Hematopoietic multipotent progenitor cell treated with erythropoietin and hydrocortisone succinate and interleukin-3 and kit ligand, for 8 days (in vitro differentiated cells): ENCODE data around the gene ARHGAP4.
A peak's percentile ranks its signal among the peaks of the same experiment; 100 is the strongest.

Experiments used
- DNase-seq: peaks from one replicate; pipeline ENCODE4 v3.0.0-alpha.2; 2015

ARHGAP4 gene

GRCh38 chrX:153961292-153961691, 35.2 kb upstream of the ARHGAP4 start:
- no peak for DNase-seq

- DNase-seq = no peak
Measured at GRCh38 chrX:153960786-153961185, 34.7 kb upstream of the ARHGAP4 start.

- no peak for DNase-seq
Measured at GRCh38 chrX:153960077-153960476, 34.0 kb upstream of the ARHGAP4 start.

GRCh38 chrX:153959649-153960048, 33.6 kb upstream of the ARHGAP4 start:
- DNase-seq = no peak

- DNase-seq = no peak
Measured at GRCh38 chrX:153958605-153959004, 32.5 kb upstream of the ARHGAP4 start.

- no peak for DNase-seq
Measured at GRCh38 chrX:153957224-153957623, 31.2 kb upstream of the ARHGAP4 start.

- DNase-seq = no peak
Measured at GRCh38 chrX:153956044-153956907, 30.2 kb upstream of the ARHGAP4 start.

- no peak for DNase-seq
Measured at GRCh38 chrX:153955228-153955732, 29.2 kb upstream of the ARHGAP4 start.

GRCh38 chrX:153954558-153955227, 28.6 kb upstream of the ARHGAP4 start:
- no peak for DNase-seq

- no peak for DNase-seq
Measured at GRCh38 chrX:153953892-153954557, 28.0 kb upstream of the ARHGAP4 start.

- peak; percentile 59 for DNase-seq
Measured at GRCh38 chrX:153953342-153953830, 27.3 kb upstream of the ARHGAP4 start.

GRCh38 chrX:153952373-153953026, 26.4 kb upstream of the ARHGAP4 start:
- no peak for DNase-seq

GRCh38 chrX:153951683-153952372, 25.8 kb upstream of the ARHGAP4 start:
- no peak for DNase-seq

- DNase-seq = no peak
Measured at GRCh38 chrX:153950127-153950526, 24.1 kb upstream of the ARHGAP4 start.

GRCh38 chrX:153948847-153949805, 23.1 kb upstream of the ARHGAP4 start:
- no peak for DNase-seq

- DNase-seq = no peak
Measured at GRCh38 chrX:153948002-153948466, 22.0 kb upstream of the ARHGAP4 start.

GRCh38 chrX:153947009-153947769, 21.1 kb upstream of the ARHGAP4 start:
- peak; percentile 85 for DNase-seq

GRCh38 chrX:153945956-153946943, 20.2 kb upstream of the ARHGAP4 start:
- DNase-seq = no peak

GRCh38 chrX:153944800-153945150, 18.7 kb upstream of the ARHGAP4 start:
- DNase-seq = no peak
